ENCODE data around the gene BBOX1.

GRCh38 chr11:27075655-27076054, 35.0 kb downstream of the BBOX1 start:
- TF ChIP-seq POLR2A (IDR thresholded peaks at IDR 0.05), result no peak
- no peak for TF ChIP-seq CTCF (IDR thresholded peaks at IDR 0.05)
